K562 (cell line): ENCODE measurements around the gene RUNX3. TPM values are rescaled to one million over a fixed set of nuclear protein-coding genes. Genes with fewer than 3 reads are reported as not detected.

Source experiments
- BRF1 ChIP-seq: IDR thresholded peaks from 3 replicates; pipeline ENCODE4 v1.6.1; 2011; ENCODE audit warnings: borderline replicate concordance, mild to moderate bottlenecking; ENCODE audit not compliant: insufficient read length; ENCODE audit errors: extremely low read depth
- CBX1 ChIP-seq: sonication (generic); IDR thresholded peaks from 2 replicates; pipeline ENCODE4 v1.6.1; 2016; ENCODE audit warnings: antibody characterized with exemption, low read depth, mild to moderate bottlenecking
- CBX8 ChIP-seq: fragments of 200-600 bp; sonication (generic); IDR thresholded peaks from 2 replicates; pipeline ENCODE4 v1.6.1; 2012; ENCODE audit warnings: borderline replicate concordance, mixed run types, low read depth, mild to moderate bottlenecking, moderate library complexity, mixed read lengths, low read length, control low read depth, inconsistent platforms; ENCODE audit not compliant: poor library complexity, severe bottlenecking; ENCODE audit errors: extremely low read depth
- HCFC1 ChIP-seq: IDR thresholded peaks from 2 replicates; pipeline ENCODE4 v1.6.1; 2012; ENCODE audit warnings: low read depth, low read length, improper control_type of control experiment
- MCM3 ChIP-seq: fragments of 450-650 bp; IDR thresholded peaks from 2 replicates; pipeline ENCODE4 v1.6.1; 2016
- NONO ChIP-seq, 2 experiments: fragments of 200-400 bp in 1 of 2; fragments of 450-650 bp in 1 of 2; formaldehyde crosslinking in 1 of 2; IDR thresholded peaks; 2 replicates each; pipeline ENCODE4 v1.6.1; 2017; ENCODE audit warnings: low read depth in 2 of 2, mild to moderate bottlenecking in 2 of 2, moderate library complexity in 2 of 2, low read length in 1 of 2
- PRPF4 ChIP-seq: fragments of 200-400 bp; formaldehyde crosslinking; IDR thresholded peaks from one replicate; pipeline ENCODE4 v1.6.1; 2017; ENCODE audit warnings: low read length, low read depth, mild to moderate bottlenecking; ENCODE audit not compliant: insufficient read depth, poor library complexity, severe bottlenecking
- SPI1 ChIP-seq: IDR thresholded peaks from 2 replicates; pipeline ENCODE4 v1.6.1; 2011; ENCODE audit warnings: low read depth, low read length, control low read depth, borderline replicate concordance
- ZNF165 ChIP-seq: fragments of 250-450 bp; sonication (Bioruptor Pico); IDR thresholded peaks from 2 replicates; pipeline ENCODE4 v1.4.0; 2020; ENCODE audit warnings: borderline replicate concordance
- ZNF778 ChIP-seq: fragments of 450-650 bp; formaldehyde crosslinking; IDR thresholded peaks from 2 replicates; pipeline ENCODE4 v1.4.0; 2020; ENCODE audit warnings: mild to moderate bottlenecking, moderate library complexity
- polyA plus RNA-seq, 8 experiments: library from polyadenylated mRNA; depleted of rRNA in 4 of 8; stranded (reverse) in 5 of 8; unstranded in 3 of 8; fragments of >200 nt; fragmentation: Nextera tagmentation in 2 of 8; fragmentation: Illumina TruSeq in 1 of 8; extraction: Ambion mirVana in 2 of 8; extraction: Trizol in 1 of 8; gene quantifications; 2 replicates each; pipeline versions ENCODE4 v1.2.1 to v1.2.3, GENCODE V29; 2011 to 2014; ENCODE audit warnings: inconsistent platforms in 1 of 8, missing spikeins in 1 of 8
- total RNA-seq, 7 experiments: library from RNA; depleted of rRNA in 6 of 7; stranded (reverse); fragments of >200 nt in 6 of 7; fragmentation: Illumina TruSeq in 2 of 7; extraction: Trizol in 2 of 7; gene quantifications; 2 replicates each; pipeline versions ENCODE4 v1.2.1 to v1.2.3, GENCODE V29; 2011 to 2021; ENCODE audit warnings: low replicate concordance in 1 of 7
- TF ChIP-seq, protein P1 (sequence below): fragments of 450-650 bp; IDR thresholded peaks from 2 replicates; pipeline ENCODE4 v1.6.1; 2016; ENCODE audit warnings: mild to moderate bottlenecking, moderate library complexity
- TF ChIP-seq, protein P2 (sequence below), 2 experiments: IDR thresholded peaks in 1 of 2; conservative IDR thresholded peaks in 1 of 2; 2 replicates each; pipeline ENCODE4 v1.6.1; 2016; ENCODE audit warnings: low read depth in 2 of 2, mild to moderate bottlenecking in 1 of 2, missing compliant biosample characterization in 1 of 2, missing genetic modification characterization in 1 of 2, moderate library complexity in 1 of 2

Gene RUNX3
- total and polyA plus RNA-seq, 9 of the 15 experiments (the other 6 are each of a cell fraction or from before 2014, with no cell fraction given) = 0.01 to 0.64 (median 0.09) TPM

DNA sequence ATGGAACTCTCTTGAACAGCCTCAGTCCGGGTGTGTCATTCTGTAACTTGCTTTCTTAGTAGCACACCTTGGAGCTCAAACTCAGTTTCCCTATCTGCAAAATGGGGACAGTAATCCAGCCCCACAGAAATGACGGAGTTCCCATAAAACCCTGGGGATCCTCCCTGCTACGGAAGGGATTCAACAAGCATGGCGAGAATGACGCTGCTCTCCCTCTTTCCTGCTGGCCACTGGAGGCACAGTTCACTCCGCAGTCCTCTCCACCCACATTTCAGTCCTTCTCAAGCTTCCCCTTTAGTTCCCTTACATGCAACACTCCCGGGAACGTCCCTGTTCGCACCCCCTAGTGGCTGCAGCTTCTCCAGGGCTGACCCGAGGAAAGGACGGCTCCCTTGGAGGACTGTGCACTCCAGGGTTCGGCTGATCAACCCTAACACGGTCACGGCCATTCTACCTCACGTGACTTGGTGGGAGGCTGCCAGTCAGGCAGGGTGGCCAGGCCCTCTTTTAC lies 20.6 kb downstream of the RUNX3 start (continued):
- TF ChIP-seq, protein P1, sequence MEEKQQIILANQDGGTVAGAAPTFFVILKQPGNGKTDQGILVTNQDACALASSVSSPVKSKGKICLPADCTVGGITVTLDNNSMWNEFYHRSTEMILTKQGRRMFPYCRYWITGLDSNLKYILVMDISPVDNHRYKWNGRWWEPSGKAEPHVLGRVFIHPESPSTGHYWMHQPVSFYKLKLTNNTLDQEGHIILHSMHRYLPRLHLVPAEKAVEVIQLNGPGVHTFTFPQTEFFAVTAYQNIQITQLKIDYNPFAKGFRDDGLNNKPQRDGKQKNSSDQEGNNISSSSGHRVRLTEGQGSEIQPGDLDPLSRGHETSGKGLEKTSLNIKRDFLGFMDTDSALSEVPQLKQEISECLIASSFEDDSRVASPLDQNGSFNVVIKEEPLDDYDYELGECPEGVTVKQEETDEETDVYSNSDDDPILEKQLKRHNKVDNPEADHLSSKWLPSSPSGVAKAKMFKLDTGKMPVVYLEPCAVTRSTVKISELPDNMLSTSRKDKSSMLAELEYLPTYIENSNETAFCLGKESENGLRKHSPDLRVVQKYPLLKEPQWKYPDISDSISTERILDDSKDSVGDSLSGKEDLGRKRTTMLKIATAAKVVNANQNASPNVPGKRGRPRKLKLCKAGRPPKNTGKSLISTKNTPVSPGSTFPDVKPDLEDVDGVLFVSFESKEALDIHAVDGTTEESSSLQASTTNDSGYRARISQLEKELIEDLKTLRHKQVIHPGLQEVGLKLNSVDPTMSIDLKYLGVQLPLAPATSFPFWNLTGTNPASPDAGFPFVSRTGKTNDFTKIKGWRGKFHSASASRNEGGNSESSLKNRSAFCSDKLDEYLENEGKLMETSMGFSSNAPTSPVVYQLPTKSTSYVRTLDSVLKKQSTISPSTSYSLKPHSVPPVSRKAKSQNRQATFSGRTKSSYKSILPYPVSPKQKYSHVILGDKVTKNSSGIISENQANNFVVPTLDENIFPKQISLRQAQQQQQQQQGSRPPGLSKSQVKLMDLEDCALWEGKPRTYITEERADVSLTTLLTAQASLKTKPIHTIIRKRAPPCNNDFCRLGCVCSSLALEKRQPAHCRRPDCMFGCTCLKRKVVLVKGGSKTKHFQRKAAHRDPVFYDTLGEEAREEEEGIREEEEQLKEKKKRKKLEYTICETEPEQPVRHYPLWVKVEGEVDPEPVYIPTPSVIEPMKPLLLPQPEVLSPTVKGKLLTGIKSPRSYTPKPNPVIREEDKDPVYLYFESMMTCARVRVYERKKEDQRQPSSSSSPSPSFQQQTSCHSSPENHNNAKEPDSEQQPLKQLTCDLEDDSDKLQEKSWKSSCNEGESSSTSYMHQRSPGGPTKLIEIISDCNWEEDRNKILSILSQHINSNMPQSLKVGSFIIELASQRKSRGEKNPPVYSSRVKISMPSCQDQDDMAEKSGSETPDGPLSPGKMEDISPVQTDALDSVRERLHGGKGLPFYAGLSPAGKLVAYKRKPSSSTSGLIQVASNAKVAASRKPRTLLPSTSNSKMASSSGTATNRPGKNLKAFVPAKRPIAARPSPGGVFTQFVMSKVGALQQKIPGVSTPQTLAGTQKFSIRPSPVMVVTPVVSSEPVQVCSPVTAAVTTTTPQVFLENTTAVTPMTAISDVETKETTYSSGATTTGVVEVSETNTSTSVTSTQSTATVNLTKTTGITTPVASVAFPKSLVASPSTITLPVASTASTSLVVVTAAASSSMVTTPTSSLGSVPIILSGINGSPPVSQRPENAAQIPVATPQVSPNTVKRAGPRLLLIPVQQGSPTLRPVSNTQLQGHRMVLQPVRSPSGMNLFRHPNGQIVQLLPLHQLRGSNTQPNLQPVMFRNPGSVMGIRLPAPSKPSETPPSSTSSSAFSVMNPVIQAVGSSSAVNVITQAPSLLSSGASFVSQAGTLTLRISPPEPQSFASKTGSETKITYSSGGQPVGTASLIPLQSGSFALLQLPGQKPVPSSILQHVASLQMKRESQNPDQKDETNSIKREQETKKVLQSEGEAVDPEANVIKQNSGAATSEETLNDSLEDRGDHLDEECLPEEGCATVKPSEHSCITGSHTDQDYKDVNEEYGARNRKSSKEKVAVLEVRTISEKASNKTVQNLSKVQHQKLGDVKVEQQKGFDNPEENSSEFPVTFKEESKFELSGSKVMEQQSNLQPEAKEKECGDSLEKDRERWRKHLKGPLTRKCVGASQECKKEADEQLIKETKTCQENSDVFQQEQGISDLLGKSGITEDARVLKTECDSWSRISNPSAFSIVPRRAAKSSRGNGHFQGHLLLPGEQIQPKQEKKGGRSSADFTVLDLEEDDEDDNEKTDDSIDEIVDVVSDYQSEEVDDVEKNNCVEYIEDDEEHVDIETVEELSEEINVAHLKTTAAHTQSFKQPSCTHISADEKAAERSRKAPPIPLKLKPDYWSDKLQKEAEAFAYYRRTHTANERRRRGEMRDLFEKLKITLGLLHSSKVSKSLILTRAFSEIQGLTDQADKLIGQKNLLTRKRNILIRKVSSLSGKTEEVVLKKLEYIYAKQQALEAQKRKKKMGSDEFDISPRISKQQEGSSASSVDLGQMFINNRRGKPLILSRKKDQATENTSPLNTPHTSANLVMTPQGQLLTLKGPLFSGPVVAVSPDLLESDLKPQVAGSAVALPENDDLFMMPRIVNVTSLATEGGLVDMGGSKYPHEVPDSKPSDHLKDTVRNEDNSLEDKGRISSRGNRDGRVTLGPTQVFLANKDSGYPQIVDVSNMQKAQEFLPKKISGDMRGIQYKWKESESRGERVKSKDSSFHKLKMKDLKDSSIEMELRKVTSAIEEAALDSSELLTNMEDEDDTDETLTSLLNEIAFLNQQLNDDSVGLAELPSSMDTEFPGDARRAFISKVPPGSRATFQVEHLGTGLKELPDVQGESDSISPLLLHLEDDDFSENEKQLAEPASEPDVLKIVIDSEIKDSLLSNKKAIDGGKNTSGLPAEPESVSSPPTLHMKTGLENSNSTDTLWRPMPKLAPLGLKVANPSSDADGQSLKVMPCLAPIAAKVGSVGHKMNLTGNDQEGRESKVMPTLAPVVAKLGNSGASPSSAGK = no peak
- TF ChIP-seq PRPF4 (no peak), SPI1 (no peak), NONO (IDR thresholded peaks at IDR 0.05; ENCODE audit: low read depth in 2 of 2, low read length in 1 of 2) (no peak), CBX1 (peak; percentile 95), CBX8 (no peak), HCFC1 (peak; percentile 25; the same call in 1 of the 2 replicates), BRF1 (no peak), ZNF778 (CRISPR knock-in tag) (no peak), MCM3 (no peak), ZNF165 (no peak)
- TF ChIP-seq, protein P2, sequence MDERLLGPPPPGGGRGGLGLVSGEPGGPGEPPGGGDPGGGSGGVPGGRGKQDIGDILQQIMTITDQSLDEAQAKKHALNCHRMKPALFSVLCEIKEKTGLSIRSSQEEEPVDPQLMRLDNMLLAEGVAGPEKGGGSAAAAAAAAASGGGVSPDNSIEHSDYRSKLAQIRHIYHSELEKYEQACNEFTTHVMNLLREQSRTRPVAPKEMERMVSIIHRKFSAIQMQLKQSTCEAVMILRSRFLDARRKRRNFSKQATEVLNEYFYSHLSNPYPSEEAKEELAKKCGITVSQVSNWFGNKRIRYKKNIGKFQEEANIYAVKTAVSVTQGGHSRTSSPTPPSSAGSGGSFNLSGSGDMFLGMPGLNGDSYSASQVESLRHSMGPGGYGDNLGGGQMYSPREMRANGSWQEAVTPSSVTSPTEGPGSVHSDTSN (CRISPR knock-in tag; IDR thresholded peaks at IDR 0.05; ENCODE audit: low read depth) = no peak
- TF ChIP-seq, protein P2 (tag; conservative IDR thresholded peaks at IDR 0.05; ENCODE audit: low read depth) = no peak
